H9 (cell line): ENCODE measurements around the gene MRPS15. TPM values are rescaled to one million over a fixed set of nuclear protein-coding genes. Genes with fewer than 3 reads are reported as not detected.

Source experiments
- DNase-seq: peaks from one replicate; pipeline ENCODE4 v3.0.0-alpha.2; 2017
- H2AFZ ChIP-seq: one replicate; pipeline ENCODE4 v1.6.1; 2013; ENCODE audit warnings: mild to moderate bottlenecking, low read length, control low read depth, moderate library complexity
- H2AK5ac ChIP-seq: 2 replicates; pipeline ENCODE4 v1.6.1; 2013; ENCODE audit warnings: low read length, control low read depth, mixed read lengths; ENCODE audit not compliant: insufficient read length
- H2BK120ac ChIP-seq: one replicate; pipeline ENCODE4 v1.6.1; 2013; ENCODE audit warnings: low read depth, mild to moderate bottlenecking, low read length, control low read depth, inconsistent platforms; ENCODE audit not compliant: poor library complexity, severe bottlenecking
- H2BK12ac ChIP-seq: 2 replicates; pipeline ENCODE4 v1.6.1; 2013; ENCODE audit warnings: low read length, control low read depth, mixed read lengths, low read depth; ENCODE audit not compliant: insufficient read length
- H2BK15ac ChIP-seq: 2 replicates; pipeline ENCODE4 v1.6.1; 2013; ENCODE audit warnings: low read depth, low read length, control low read depth
- H2BK20ac ChIP-seq: one replicate; pipeline ENCODE4 v1.6.1; 2013; ENCODE audit warnings: low read depth, mild to moderate bottlenecking, low read length, control low read depth, inconsistent platforms; ENCODE audit not compliant: poor library complexity, severe bottlenecking
- H2BK5ac ChIP-seq: 2 replicates; pipeline ENCODE4 v1.6.1; 2013; ENCODE audit warnings: low read length, control low read depth, mixed read lengths; ENCODE audit not compliant: insufficient read length
- H3K14ac ChIP-seq: 2 replicates; pipeline ENCODE4 v1.6.1; 2013; ENCODE audit warnings: low read length, control low read depth; ENCODE audit not compliant: insufficient read depth
- H3K18ac ChIP-seq: 2 replicates; pipeline ENCODE4 v1.6.1; 2013; ENCODE audit warnings: low read depth, mild to moderate bottlenecking, mixed read lengths, low read length, control low read depth; ENCODE audit not compliant: insufficient read length
- H3K23ac ChIP-seq: 2 replicates; pipeline ENCODE4 v1.6.1; 2013; ENCODE audit warnings: low read length, control low read depth, mixed read lengths, low read depth; ENCODE audit not compliant: insufficient read length
- H3K23me2 ChIP-seq: 2 replicates; pipeline ENCODE4 v1.6.1; 2013; ENCODE audit warnings: low read depth, mild to moderate bottlenecking, mixed read lengths, low read length, control low read depth; ENCODE audit not compliant: insufficient read length, poor library complexity, severe bottlenecking
- H3K27ac ChIP-seq: 2 replicates; pipeline ENCODE4 v1.5.1; 2013; ENCODE audit warnings: low read length, control low read depth, mixed read lengths, low read depth; ENCODE audit not compliant: insufficient read length
- H3K27me3 ChIP-seq: 2 replicates; pipeline ENCODE4 v1.6.1; 2013; ENCODE audit warnings: low read length, control low read depth, inconsistent platforms; ENCODE audit not compliant: insufficient read depth
- H3K4ac ChIP-seq: 2 replicates; pipeline ENCODE4 v1.6.1; 2013; ENCODE audit warnings: low read depth, mild to moderate bottlenecking, control low read depth, inconsistent platforms, low read length, moderate library complexity
- H3K4me1 ChIP-seq: 2 replicates; pipeline ENCODE4 v1.6.1; 2013; ENCODE audit warnings: low read length, control low read depth, inconsistent platforms; ENCODE audit not compliant: insufficient read depth
- H3K4me2 ChIP-seq: 2 replicates; pipeline ENCODE4 v1.6.1; 2013; ENCODE audit warnings: low read length, control low read depth, mixed read lengths; ENCODE audit not compliant: insufficient read length, insufficient read depth
- H3K56ac ChIP-seq: 2 replicates; pipeline ENCODE4 v1.6.1; 2013; ENCODE audit warnings: low read depth, mild to moderate bottlenecking, mixed read lengths, low read length, control low read depth; ENCODE audit not compliant: insufficient read length
- H3K79me1 ChIP-seq: 2 replicates; pipeline ENCODE4 v1.6.1; 2013; ENCODE audit warnings: low read depth, mild to moderate bottlenecking, moderate library complexity, low read length, control low read depth, inconsistent platforms; ENCODE audit not compliant: insufficient read depth, poor library complexity, severe bottlenecking
- H3K79me2 ChIP-seq: 2 replicates; pipeline ENCODE4 v1.6.1; 2013; ENCODE audit warnings: low read length, control low read depth, inconsistent platforms; ENCODE audit not compliant: insufficient read depth
- H3K9ac ChIP-seq: 2 replicates; pipeline ENCODE4 v1.6.1; 2013; ENCODE audit warnings: low read length, control low read depth, mixed read lengths; ENCODE audit not compliant: insufficient read length; ENCODE audit errors: extremely low read depth
- H3K9me3 ChIP-seq: one replicate; pipeline ENCODE4 v1.6.1; 2013; ENCODE audit warnings: low read depth, low read length, inconsistent platforms; ENCODE audit not compliant: control insufficient read depth
- H3T11ph ChIP-seq: one replicate; pipeline ENCODE4 v1.6.1; 2013; ENCODE audit warnings: mild to moderate bottlenecking, low read length, control low read depth, inconsistent platforms
- H4K20me1 ChIP-seq: one replicate; pipeline ENCODE4 v1.6.1; 2013; ENCODE audit not compliant: control insufficient read depth, insufficient read length, insufficient read depth
- H4K5ac ChIP-seq: 2 replicates; pipeline ENCODE4 v1.6.1; 2013; ENCODE audit warnings: low read depth, mild to moderate bottlenecking, mixed read lengths, low read length, control low read depth; ENCODE audit not compliant: insufficient read length
- H4K8ac ChIP-seq: replicated peaks from 2 replicates; pipeline ENCODE4 v1.6.1; 2013; ENCODE audit warnings: low read length, control low read depth, mixed read lengths, low read depth; ENCODE audit not compliant: insufficient read length
- H4K91ac ChIP-seq: 2 replicates; pipeline ENCODE4 v1.6.1; 2013; ENCODE audit warnings: low read depth, mild to moderate bottlenecking, moderate library complexity, mixed read lengths, low read length, control low read depth; ENCODE audit not compliant: insufficient read length
- H3K27ac Mint-ChIP-seq, 3 experiments: 2 replicates in 2 of 3; 3 replicates in 1 of 3; pipeline ENCODE4 v1.8.0; 2020 to 2021; ENCODE audit warnings: mixed read lengths in 3 of 3, mild to moderate bottlenecking in 1 of 3, moderate library complexity in 1 of 3
- H3K27me3 Mint-ChIP-seq: 2 replicates; pipeline ENCODE4 v1.8.0; 2021; ENCODE audit warnings: low read depth, mild to moderate bottlenecking, moderate library complexity, mixed read lengths
- H3K36me3 Mint-ChIP-seq, 3 experiments: 2 replicates in 2 of 3; 3 replicates in 1 of 3; pipeline ENCODE4 v1.8.0; 2020 to 2021; ENCODE audit warnings: low read depth in 3 of 3, mixed read lengths in 3 of 3; ENCODE audit not compliant: insufficient read depth in 1 of 3
- H3K4me1 Mint-ChIP-seq, 2 experiments: 2 replicates each; pipeline ENCODE4 v1.8.0; 2020; ENCODE audit warnings: mixed read lengths in 2 of 2
- H3K4me3 Mint-ChIP-seq, 2 experiments: 2 replicates in 1 of 2; 3 replicates in 1 of 2; pipeline ENCODE4 v1.8.0; 2020 to 2021; ENCODE audit warnings: mild to moderate bottlenecking in 2 of 2, mixed read lengths in 2 of 2, moderate library complexity in 1 of 2
- H3K9me3 Mint-ChIP-seq, 2 experiments: 2 replicates in 1 of 2; 3 replicates in 1 of 2; pipeline ENCODE4 v1.8.0; 2020; ENCODE audit warnings: mild to moderate bottlenecking in 2 of 2, mixed read lengths in 2 of 2, moderate library complexity in 1 of 2
- CTCF ChIP-seq: fragments of 200-600 bp; sonication (generic); conservative IDR thresholded peaks from 3 replicates; pipeline ENCODE4 v1.8.0; 2021; ENCODE audit warnings: antibody characterized with exemption, mild to moderate bottlenecking
- WGBS: extraction: QIAGEN DNeasy Blood & Tissue Kit; methylation state at CpG from one replicate; pipeline ENCODE4 v1.1.7; 2013; ENCODE audit warnings: missing lambda C conversion rate, low lambda C conversion rate, mixed read lengths; ENCODE audit not compliant: insufficient read length; ENCODE audit errors: extremely low coverage; 5-methylcytosine and 5-hydroxymethylcytosine counted together
- total RNA-seq: library from RNA; stranded (reverse); gene quantifications from 2 replicates; pipeline ENCODE4 v1.2.1, GENCODE V29; 2021

The MRPS15 gene
- total RNA-seq, 1 experiment from 2014 or later, result 111 TPM

- H2BK12ac ChIP-seq, result no peak overlapping the region
- no peak overlapping the region for H3K56ac ChIP-seq
- peaks cover 29% of the 10 kb centered on the region; the same call in 1 of the 2 replicates for H3K27me3 ChIP-seq
- H3K79me1 ChIP-seq, result no peaks in the 10 kb centered on the region
- no peak overlapping the region for H3K23ac ChIP-seq
- no peak overlapping the region for H4K8ac ChIP-seq
- H4K20me1 ChIP-seq, result no peaks in the 10 kb centered on the region
- H3K18ac ChIP-seq, result no peak overlapping the region
- WGBS, result no CpG with 5 or more reads among the region's 10 CpGs
- no peak overlapping the region for H3K4me2 ChIP-seq
- H3K9me3 ChIP-seq, result no peaks in the 10 kb centered on the region
- no peak overlapping the region for H2BK15ac ChIP-seq
- H3K4me1 Mint-ChIP-seq, result peaks cover 16 to 30% of the 10 kb centered on the region in 2 experiments
- no peak overlapping the region for H3K27ac Mint-ChIP-seq
- H3K4me3 Mint-ChIP-seq, result no peak overlapping the region
- H3K9ac ChIP-seq, result no peak overlapping the region
- H2BK20ac ChIP-seq, result no peak overlapping the region
- H3K4me1 ChIP-seq, result no peaks in the 10 kb centered on the region
- peaks cover 62% of the 10 kb centered on the region for H3K27me3 Mint-ChIP-seq
- H3K14ac ChIP-seq, result no peak overlapping the region
- no peak overlapping the region for H2AFZ ChIP-seq
- H3K27ac ChIP-seq, result no peak overlapping the region
- no peak overlapping the region for H3T11ph ChIP-seq
- no peak overlapping the region for H2BK120ac ChIP-seq
- no peak for DNase-seq
- peaks cover 9% of the 10 kb centered on the region for H3K23me2 ChIP-seq
- no peak overlapping the region for H4K5ac ChIP-seq
- no peak overlapping the region for H2AK5ac ChIP-seq
- no peak overlapping the region for H3K4ac ChIP-seq
- no peak overlapping the region for H2BK5ac ChIP-seq
- peaks cover 0 to 3% (median 0%) of the 10 kb centered on the region in 3 experiments; a peak in 3 of 7 replicates for H3K36me3 Mint-ChIP-seq
- H4K91ac ChIP-seq, result no peak overlapping the region
- H3K79me2 ChIP-seq, result no peaks in the 10 kb centered on the region; the same call in 1 of the 2 replicates
- TF ChIP-seq CTCF, result no peak
- H3K9me3 Mint-ChIP-seq, result no peaks in the 10 kb centered on the region
These were observed 3.7 kb upstream of the MRPS15 start for GRCh38 chr1:36467700-36468455.
